OCI-LY7 (cell line): Measurements from ENCODE around the gene LRRC4B. TPM values are rescaled to one million over a fixed set of nuclear protein-coding genes. Genes with fewer than 3 reads are reported as not detected.

Experiments used
- BruUV-seq: library from RNA; stranded (reverse); fragments of 400-500 nt; replicated peaks from 2 replicates; lab custom pipeline; 2021; lab: Mats Ljungman, UMichigan
- CTCF ChIA-PET: fragments of 300-600 bp; sonication (Branson Sonifier 250); formaldehyde crosslinking; loops from one replicate; lab custom pipeline; 2022; ENCODE audit warnings: antibody characterized with exemption; ENCODE audit not compliant: unreplicated experiment; lab: Charles Lee
- POLR2A ChIA-PET: fragments of 300-600 bp; sonication (Branson Sonifier 250); formaldehyde crosslinking; loops from one replicate; lab custom pipeline; 2022; ENCODE audit warnings: antibody characterized with exemption; lab: Charles Lee
- DNase-seq: peaks from one replicate; pipeline ENCODE4 v3.0.0-alpha.2; 2015; ENCODE audit warnings: low spot score
- H2AFZ ChIP-seq: fragments of 200-600 bp; sonication (generic), shearing (Covaris generic); 2 replicates; pipeline ENCODE4 v1.6.1; 2014; ENCODE audit warnings: mild to moderate bottlenecking, antibody characterized with exemption, low read length, moderate library complexity
- H3K27ac ChIP-seq: fragments of 200-600 bp; sonication (generic); 2 replicates; pipeline ENCODE4 v1.5.1; 2014; ENCODE audit warnings: mixed run types, low read depth, mild to moderate bottlenecking, moderate library complexity, low read length, inconsistent platforms; ENCODE audit not compliant: poor library complexity, severe bottlenecking
- H3K36me3 ChIP-seq: fragments of 200-600 bp; sonication (generic); 2 replicates; pipeline ENCODE4 v1.6.1; 2014; ENCODE audit warnings: mild to moderate bottlenecking, antibody characterized with exemption, low read length, moderate library complexity, mixed read lengths; ENCODE audit not compliant: insufficient read depth
- H3K4me1 ChIP-seq: fragments of 200-600 bp; sonication (generic); 2 replicates; pipeline ENCODE4 v1.5.1; 2014; ENCODE audit warnings: mild to moderate bottlenecking, low read length; ENCODE audit not compliant: insufficient read depth, poor library complexity, severe bottlenecking
- H3K4me2 ChIP-seq: fragments of 200-600 bp; sonication (generic); 2 replicates; pipeline ENCODE4 v1.6.1; 2014; ENCODE audit warnings: mild to moderate bottlenecking, low read length
- H3K4me3 ChIP-seq: fragments of 200-600 bp; sonication (generic); 2 replicates; pipeline ENCODE4 v1.5.1; 2014; ENCODE audit warnings: mild to moderate bottlenecking, low read depth, low read length; ENCODE audit not compliant: poor library complexity, severe bottlenecking
- H3K79me2 ChIP-seq: fragments of 200-600 bp; sonication (generic); 2 replicates; pipeline ENCODE4 v1.6.1; 2016; ENCODE audit warnings: low read depth, mild to moderate bottlenecking, low read length, moderate library complexity, mixed read lengths; ENCODE audit not compliant: insufficient read depth
- H3K9me2 ChIP-seq: fragments of 200-600 bp; sonication (generic); 2 replicates; pipeline ENCODE4 v1.6.1; 2016; ENCODE audit warnings: mild to moderate bottlenecking, low read length, mixed read lengths; ENCODE audit not compliant: insufficient read depth
- H3K9me3 ChIP-seq: fragments of 200-600 bp; sonication (generic); 2 replicates; pipeline ENCODE4 v1.6.1; 2014; ENCODE audit warnings: mild to moderate bottlenecking, mixed run types, low read length, mixed read lengths
- H4K20me1 ChIP-seq: fragments of 200-600 bp; sonication (generic); 2 replicates; pipeline ENCODE4 v1.6.1; 2014; ENCODE audit warnings: mild to moderate bottlenecking, antibody characterized with exemption, low read length, moderate library complexity, mixed read lengths; ENCODE audit not compliant: insufficient read depth
- CTCF ChIP-seq: fragments of 200-600 bp; sonication (generic); conservative IDR thresholded peaks from 2 replicates; pipeline ENCODE4 v1.5.1; 2014; ENCODE audit warnings: mild to moderate bottlenecking, antibody characterized with exemption, low read length, moderate library complexity, mixed read lengths
- EZH2phosphoT487 ChIP-seq: fragments of 200-600 bp; sonication (generic); IDR thresholded peaks from 2 replicates; pipeline ENCODE4 v1.6.1; 2018; ENCODE audit warnings: low read depth, borderline replicate concordance, mild to moderate bottlenecking, mixed run types, antibody characterized with exemption, low read length, moderate library complexity, mixed read lengths
- intact Hi-C: fragments of 100-400 bp; cut with micrococcal nuclease; formaldehyde crosslinking; loops from one replicate; pipeline ENCODE4 v1.10.0; 2022; ENCODE audit not compliant: unreplicated experiment
- total RNA-seq, 2 experiments: library from RNA; depleted of rRNA in 1 of 2; stranded (reverse); fragments of >200 nt in 1 of 2; shearing (Covaris generic) in 1 of 2; gene quantifications; 2 replicates each; pipeline ENCODE4 v1.2.3, GENCODE V29; 2014 to 2022

LRRC4B gene
- total RNA-seq, 2 experiments from 2014 or later = 0.29 TPM; not detected in 1

DNA sequence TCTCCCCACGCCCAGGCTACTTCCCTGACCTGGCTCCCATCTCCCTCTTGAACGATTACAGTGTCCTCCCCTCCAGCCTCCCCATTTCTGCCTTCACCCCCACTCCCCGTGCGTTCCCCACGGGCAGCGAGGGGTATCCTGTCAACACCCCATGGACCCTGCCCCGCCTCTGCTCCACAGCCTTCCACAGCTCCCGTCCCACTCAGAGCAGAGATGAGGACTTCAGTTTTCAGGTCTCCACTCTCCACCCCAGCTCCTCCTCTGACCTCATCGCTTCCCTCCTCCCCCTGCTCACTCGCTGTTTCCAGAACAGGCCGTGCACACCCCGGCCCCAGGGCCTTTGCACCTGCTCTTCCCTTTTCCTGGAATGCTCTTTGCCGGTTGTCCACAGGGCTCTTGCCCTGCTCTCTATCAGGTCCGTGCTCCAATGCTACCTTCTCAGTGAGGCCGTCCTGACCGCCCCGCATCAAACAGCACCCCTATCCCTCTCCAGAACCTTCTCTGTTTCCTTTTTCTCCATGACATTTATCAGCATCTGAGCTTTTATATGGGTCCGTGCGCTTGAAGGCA is 15.0 kb downstream of the LRRC4B start:
- BruUV-seq = no TSS peak
- H3K9me3 ChIP-seq = no peaks in the 10 kb centered on the region
- ChIA-PET CTCF (no interaction called here), POLR2A (no interaction called here)
- H3K4me2 ChIP-seq = no peak overlapping the region
- no peak overlapping the region for H2AFZ ChIP-seq
- intact Hi-C loops = no loop called here
- DNase-seq = no peak
- H3K4me1 ChIP-seq = no peaks in the 10 kb centered on the region
- TF ChIP-seq CTCF = no peak
- no peak for TF ChIP-seq EZH2phosphoT487
- no peaks in the 10 kb centered on the region for H3K36me3 ChIP-seq
- no peaks in the 10 kb centered on the region for H3K79me2 ChIP-seq
- H3K4me3 ChIP-seq = no peak overlapping the region
- no peak overlapping the region for H3K27ac ChIP-seq
- no peaks in the 10 kb centered on the region for H4K20me1 ChIP-seq
- no peaks in the 10 kb centered on the region for H3K9me2 ChIP-seq

- ChIA-PET POLR2A (no interaction called here), CTCF (no interaction called here)
- Histone ChIP-seq H2AFZ (no peak overlapping the region), H3K9me2 (no peaks in the 10 kb centered on the region), H3K27ac (no peak overlapping the region), H3K4me3 (no peak overlapping the region), H3K4me1 (no peaks in the 10 kb centered on the region), H3K4me2 (no peak overlapping the region), H3K9me3 (no peaks in the 10 kb centered on the region), H3K36me3 (no peaks in the 10 kb centered on the region), H4K20me1 (no peaks in the 10 kb centered on the region), H3K79me2 (no peaks in the 10 kb centered on the region)
- DNase-seq = no peak
- TF ChIP-seq EZH2phosphoT487 (no peak), CTCF (no peak)
- intact Hi-C loops = no loop called here
- no TSS peak for BruUV-seq
Measured at GRCh38 chr19:50552540-50552939, 15.7 kb downstream of the LRRC4B start.

DNA sequence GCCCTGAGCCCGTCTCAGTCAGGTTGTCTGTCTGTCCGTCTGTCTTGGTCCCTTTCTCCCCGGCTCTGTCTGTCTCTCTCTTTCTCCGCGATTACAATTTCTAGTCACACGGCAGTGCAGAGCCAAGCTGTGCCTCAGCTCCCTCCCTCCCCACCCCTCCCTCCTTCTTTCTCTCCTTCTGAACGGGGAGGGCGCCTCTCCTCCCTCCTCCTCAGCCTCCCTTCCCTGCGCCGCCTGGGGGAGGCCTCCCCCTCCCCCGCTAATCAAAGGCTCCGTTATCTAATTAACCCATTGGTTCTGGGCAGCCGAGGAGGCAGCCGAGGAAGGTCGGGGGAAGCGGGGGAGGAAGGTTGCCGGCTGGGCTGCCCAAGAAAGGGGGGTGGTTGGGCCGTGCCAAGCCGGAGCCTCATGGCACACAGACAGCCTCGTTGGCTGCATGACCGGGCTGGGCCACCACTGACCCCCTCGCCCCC is 16.5 kb downstream of the LRRC4B start:
- BruUV-seq = no TSS peak
- Histone ChIP-seq H3K4me1 (no peaks in the 10 kb centered on the region), H4K20me1 (no peaks in the 10 kb centered on the region), H3K36me3 (no peaks in the 10 kb centered on the region), H3K4me3 (no peak overlapping the region), H3K9me2 (no peaks in the 10 kb centered on the region), H3K79me2 (no peaks in the 10 kb centered on the region), H3K9me3 (no peaks in the 10 kb centered on the region), H3K4me2 (no peak overlapping the region), H2AFZ (no peak overlapping the region), H3K27ac (no peak overlapping the region)
- intact Hi-C loops = no loop called here
- no peak for DNase-seq
- TF ChIP-seq EZH2phosphoT487 (no peak), CTCF (no peak)
- CTCF ChIA-PET = no interaction called here
- POLR2A ChIA-PET = no interaction called here
